Subcutaneous abdominal adipose tissue (tissue), 5 donors: ENCODE results near the gene RARRES2.

ENCODE experiments used
- H3K27ac ChIP-seq: one replicate; pipeline ENCODE4 v1.7.0; 2013; ENCODE audit warnings: low read depth, mild to moderate bottlenecking, inconsistent platforms, low read length, moderate library complexity
- H3K27me3 ChIP-seq, 5 donors: one replicate each; pipeline ENCODE4 v1.7.0; 2013; ENCODE audit warnings: low read length in 5 of 5, inconsistent platforms in 1 of 5; ENCODE audit not compliant: control insufficient read depth in 5 of 5, insufficient read depth in 4 of 5
- H3K36me3 ChIP-seq, 5 donors: one replicate each; pipeline ENCODE4 v1.7.0; 2013; ENCODE audit warnings: low read length in 5 of 5; ENCODE audit not compliant: control insufficient read depth in 5 of 5, insufficient read depth in 5 of 5
- H3K4me1 ChIP-seq, 5 donors: one replicate each; pipeline ENCODE4 v1.7.0; 2013; ENCODE audit warnings: low read length in 5 of 5, mild to moderate bottlenecking in 3 of 5, moderate library complexity in 1 of 5; ENCODE audit not compliant: control insufficient read depth in 5 of 5, insufficient read depth in 5 of 5
- H3K4me3 ChIP-seq, 5 donors: one replicate each; pipeline ENCODE4 v1.7.0; 2013; ENCODE audit warnings: low read length in 5 of 5, low read depth in 1 of 5
- H3K9ac ChIP-seq, 5 donors: one replicate each; pipeline ENCODE4 v1.7.0; 2013; ENCODE audit warnings: low read length in 5 of 5, mild to moderate bottlenecking in 4 of 5, moderate library complexity in 3 of 5
- H3K9me3 ChIP-seq, 5 donors: one replicate each; pipeline ENCODE4 v1.7.0; 2013; ENCODE audit warnings: low read length in 5 of 5; ENCODE audit not compliant: control insufficient read depth in 5 of 5
- donor health status: healthy.
- donor health status: healthy.
- donor health status: healthy.
- donor health status: healthy.
- donor health status: healthy.

RARRES2 gene

GRCh38 chr7:150330211-150330885 lies 11.1 kb downstream of the RARRES2 start:
- no peak overlapping the region for H3K27ac ChIP-seq

GRCh38 chr7:150329331-150330120 lies 11.9 kb downstream of the RARRES2 start:
- Histone ChIP-seq H3K4me1 (peaks cover 0 to 30% (median 15%) of the 10 kb centered on the region in 5 donors), H3K27ac (no peak overlapping the region), H3K36me3 (peaks cover 0 to 20% (median 11%) of the 10 kb centered on the region in 5 donors), H3K27me3 (no peaks in the 10 kb centered on the region), H3K9ac (peak overlapping the region in 1 of 5 donors; percentile 22), H3K9me3 (no peaks in the 10 kb centered on the region), H3K4me3 (no peak overlapping the region)

More at GRCh38 chr7:150330211-150330885, 11.1 kb downstream of the RARRES2 start:
- H3K4me3 ChIP-seq, result no peak overlapping the region
- H3K9me3 ChIP-seq, result no peaks in the 10 kb centered on the region
- H3K4me1 ChIP-seq, result peaks cover 2 to 27% (median 12%) of the 10 kb centered on the region in 5 donors
- peaks cover 0 to 20% (median 11%) of the 10 kb centered on the region in 5 donors for H3K36me3 ChIP-seq
- H3K9ac ChIP-seq, result no peak overlapping the region
- no peaks in the 10 kb centered on the region for H3K27me3 ChIP-seq

GRCh38 chr7:150327308-150327707 lies 14.1 kb downstream of the RARRES2 start:
- no peak overlapping the region for H3K9ac ChIP-seq
- no peak overlapping the region for H3K4me3 ChIP-seq
- peaks cover 0 to 14% (median 0%) of the 10 kb centered on the region in 5 donors for H3K36me3 ChIP-seq
- H3K27ac ChIP-seq, result no peak overlapping the region
- peaks cover 0 to 8% (median 0%) of the 10 kb centered on the region in 5 donors for H3K27me3 ChIP-seq
- no peaks in the 10 kb centered on the region for H3K9me3 ChIP-seq
- H3K4me1 ChIP-seq, result peaks cover 0 to 52% (median 37%) of the 10 kb centered on the region in 5 donors

- H3K27me3 ChIP-seq, result peaks cover 0 to 8% (median 0%) of the 10 kb centered on the region in 5 donors
- H3K4me3 ChIP-seq, result no peak overlapping the region
- H3K9ac ChIP-seq, result no peak overlapping the region
- H3K4me1 ChIP-seq, result peaks cover 0 to 53% (median 37%) of the 10 kb centered on the region in 5 donors
- no peaks in the 10 kb centered on the region for H3K9me3 ChIP-seq
- H3K36me3 ChIP-seq, result peaks cover 0 to 14% (median 0%) of the 10 kb centered on the region in 5 donors
- H3K27ac ChIP-seq, result no peak overlapping the region
Observed at GRCh38 chr7:150326657-150327268, 14.7 kb downstream of the RARRES2 start.

GRCh38 chr7:150325901-150326300 lies 15.5 kb downstream of the RARRES2 start:
- H3K27ac ChIP-seq, result no peak overlapping the region
- peaks cover 0 to 53% (median 37%) of the 10 kb centered on the region in 5 donors for H3K4me1 ChIP-seq
- no peak overlapping the region for H3K9ac ChIP-seq
- H3K4me3 ChIP-seq, result no peak overlapping the region
- H3K36me3 ChIP-seq, result peaks cover 0 to 12% (median 0%) of the 10 kb centered on the region in 5 donors
- no peaks in the 10 kb centered on the region for H3K9me3 ChIP-seq
- H3K27me3 ChIP-seq, result peaks cover 0 to 8% (median 0%) of the 10 kb centered on the region in 5 donors

GRCh38 chr7:150325110-150325611 lies 16.3 kb downstream of the RARRES2 start:
- Histone ChIP-seq H3K9ac (no peak overlapping the region), H3K9me3 (no peaks in the 10 kb centered on the region), H3K4me3 (no peak overlapping the region), H3K36me3 (peaks cover 0 to 8% (median 0%) of the 10 kb centered on the region in 5 donors), H3K4me1 (peaks cover 0 to 51% (median 37%) of the 10 kb centered on the region in 5 donors), H3K27me3 (peaks cover 0 to 8% (median 0%) of the 10 kb centered on the region in 5 donors), H3K27ac (peak overlapping the region; percentile 65)

GRCh38 chr7:150324373-150324961 lies 17.0 kb downstream of the RARRES2 start:
- peak overlapping the region in 1 of 5 donors; percentile 70 for H3K4me3 ChIP-seq
- peak overlapping the region; percentile 65 for H3K27ac ChIP-seq
- peaks cover 0 to 44% (median 33%) of the 10 kb centered on the region in 5 donors for H3K4me1 ChIP-seq
- no peaks in the 10 kb centered on the region for H3K9me3 ChIP-seq
- H3K36me3 ChIP-seq, result peaks cover 0 to 8% (median 0%) of the 10 kb centered on the region in 5 donors
- no peak overlapping the region for H3K9ac ChIP-seq
- peaks cover 0 to 8% (median 0%) of the 10 kb centered on the region in 5 donors for H3K27me3 ChIP-seq

- Histone ChIP-seq H3K27me3 (peaks cover 0 to 8% (median 0%) of the 10 kb centered on the region in 5 donors), H3K9ac (peak overlapping the region in 4 of 5 donors; percentile 53 to 73 (median 60)), H3K27ac (peak overlapping the region; percentile 65), H3K9me3 (no peaks in the 10 kb centered on the region), H3K4me1 (peaks cover 0 to 41% (median 33%) of the 10 kb centered on the region in 5 donors), H3K4me3 (peak overlapping the region; percentile 49 to 78 (median 70)), H3K36me3 (peaks cover 0 to 4% (median 0%) of the 10 kb centered on the region in 5 donors)
Observed at GRCh38 chr7:150323682-150324372, 17.6 kb downstream of the RARRES2 start.
